ENCODE measurements around the gene SMIM30. TPM values are rescaled to one million over a fixed set of nuclear protein-coding genes. Genes with fewer than 3 reads are reported as not detected.

Gene SMIM30
- total RNA-seq, 2 experiments from 2014 or later, result 2.7 to 3.5 TPM

GRCh38 chr7:113093561-113093960 lies 24.8 kb downstream of the SMIM30 start:
- Histone ChIP-seq H3K9me3 (ENCODE audit: control insufficient read depth in 1 of 2, insufficient read depth in 1 of 2, low read length in 2 of 2) (no peaks in the 10 kb centered on the region), H3K36me3 (ENCODE audit: insufficient read depth, low read length) (no peaks in the 10 kb centered on the region), H3K4me1 (ENCODE audit: insufficient read depth, low read length) (no peaks in the 10 kb centered on the region), H3K4me3 (ENCODE audit: low read length) (no peak overlapping the region), H3K27me3 (ENCODE audit: control insufficient read depth in 1 of 2, insufficient read depth in 2 of 2, low read length in 2 of 2) (peaks cover 0 to 5% of the 10 kb centered on the region in 2 experiments), H3K27ac (ENCODE audit: low read depth in 1 of 2, low read length in 2 of 2) (no peak overlapping the region)
- ATAC-seq (ENCODE audit: poor library complexity) (no peak), DNase-seq (no peak)
- intact Hi-C loops (cut with DNase I, micrococcal nuclease), result loop anchor here in 1 of 2 experiments (5.0 kb wide), 1 partner anchor 49 kb away; no protein-coding TSS in a partner anchor
- Mint-ChIP-seq H3K27ac (no peak overlapping the region), H3K36me3 (ENCODE audit: low read depth) (no peaks in the 10 kb centered on the region), H3K27me3 (peaks cover 44% of the 10 kb centered on the region), H3K4me1 (ENCODE audit: low read depth) (no peaks in the 10 kb centered on the region), H3K4me3 (no peak overlapping the region), H3K9me3 (no peaks in the 10 kb centered on the region)
- POLR2A ChIA-PET, result no interaction called here
- TF ChIP-seq CTCF (IDR thresholded peaks at IDR 0.05), result no peak
- CTCF ChIA-PET, result interaction anchor here (0.6 kb wide), 1 partner anchor 9 kb away, joined by 3 read pairs; no protein-coding TSS in a partner anchor

GRCh38 chr7:113092762-113093161 lies 25.6 kb downstream of the SMIM30 start:
- H3K36me3 Mint-ChIP-seq (ENCODE audit: low read depth), result no peaks in the 10 kb centered on the region
- ChIA-PET POLR2A (no interaction called here), CTCF (no interaction called here)

GRCh38 chr7:113087071-113087998 lies 31.0 kb downstream of the SMIM30 start:
- intact Hi-C loops (cut with DNase I, micrococcal nuclease), result no loop called here
- H3K27me3 Mint-ChIP-seq, result peaks cover 69% of the 10 kb centered on the region
- H3K27ac Mint-ChIP-seq, result no peak overlapping the region
- H3K4me1 ChIP-seq (ENCODE audit: insufficient read depth, low read length), result peaks cover 10% of the 10 kb centered on the region
- no peak overlapping the region for H3K27ac ChIP-seq (ENCODE audit: low read depth in 1 of 2, low read length in 2 of 2)
- peak in 3 of 14 experiments; percentile 4 to 33 (median 16) for DNase-seq
- peak overlapping the region; percentile 39 for H3K4me3 Mint-ChIP-seq
- H3K4me3 ChIP-seq (ENCODE audit: low read length), result no peak overlapping the region
- H3K36me3 ChIP-seq (ENCODE audit: insufficient read depth, low read length), result no peaks in the 10 kb centered on the region
- no peak for TF ChIP-seq CTCF (IDR thresholded peaks at IDR 0.05)
- H3K9me3 ChIP-seq (ENCODE audit: control insufficient read depth in 1 of 2, insufficient read depth in 1 of 2, low read length in 2 of 2), result no peaks in the 10 kb centered on the region
- ATAC-seq (ENCODE audit: poor library complexity), result peak; percentile 64
- peaks cover 23 to 58% of the 10 kb centered on the region in 2 experiments for H3K27me3 ChIP-seq (ENCODE audit: control insufficient read depth in 1 of 2, insufficient read depth in 2 of 2, low read length in 2 of 2)
- H3K9me3 Mint-ChIP-seq, result no peaks in the 10 kb centered on the region
- CTCF ChIA-PET, result no interaction called here
- H3K36me3 Mint-ChIP-seq (ENCODE audit: low read depth), result no peaks in the 10 kb centered on the region
- POLR2A ChIA-PET, result no interaction called here
- peaks cover 12% of the 10 kb centered on the region for H3K4me1 Mint-ChIP-seq (ENCODE audit: low read depth)

More at GRCh38 chr7:113092762-113093161, 25.6 kb downstream of the SMIM30 start:
- Mint-ChIP-seq H3K27me3 (peaks cover 52% of the 10 kb centered on the region), H3K27ac (no peak overlapping the region), H3K4me3 (no peak overlapping the region), H3K4me1 (ENCODE audit: low read depth) (no peaks in the 10 kb centered on the region), H3K9me3 (no peaks in the 10 kb centered on the region)
- no peak overlapping the region for H3K4me3 ChIP-seq (ENCODE audit: low read length)
- intact Hi-C loops (cut with DNase I, micrococcal nuclease), result loop anchor here in 1 of 2 experiments (5.0 kb wide), 1 partner anchor 50 kb away; no protein-coding TSS in a partner anchor
- ATAC-seq (ENCODE audit: poor library complexity), result no peak
- TF ChIP-seq CTCF (IDR thresholded peaks at IDR 0.05), result no peak
- DNase-seq, result no peak
- no peaks in the 10 kb centered on the region for H3K4me1 ChIP-seq (ENCODE audit: insufficient read depth, low read length)
- H3K27ac ChIP-seq (ENCODE audit: low read depth in 1 of 2, low read length in 2 of 2), result no peak overlapping the region
- peaks cover 0 to 13% of the 10 kb centered on the region in 2 experiments for H3K27me3 ChIP-seq (ENCODE audit: control insufficient read depth in 1 of 2, insufficient read depth in 2 of 2, low read length in 2 of 2)
- no peaks in the 10 kb centered on the region for H3K9me3 ChIP-seq (ENCODE audit: control insufficient read depth in 1 of 2, insufficient read depth in 1 of 2, low read length in 2 of 2)
- H3K36me3 ChIP-seq (ENCODE audit: insufficient read depth, low read length), result no peaks in the 10 kb centered on the region

Data from CD4-positive, alpha-beta T cell (primary cell).